Stomach (tissue), 19 donors: ENCODE data around the gene PGLYRP3. TPM values are rescaled to one million over a fixed set of nuclear protein-coding genes. Genes with fewer than 3 reads are reported as not detected.
A peak's percentile ranks its signal among the peaks of the same experiment; 100 is the strongest.

Experiments
- DNase-seq, 2 donors: peaks; one replicate each; pipeline versions ENCODE4 v3.0.0 to v3.0.0-alpha.2; 2013 to 2019
- H3K27ac ChIP-seq, 5 donors: fragments of 200-600 bp in 4 of 5; sonication (generic) in 4 of 5; one replicate each; pipeline ENCODE4 v1.5.1; 2013 to 2019; ENCODE audit warnings: mild to moderate bottlenecking in 1 of 5, moderate library complexity in 1 of 5
- H3K27me3 ChIP-seq, 3 donors: fragments of 200-600 bp; sonication (generic); one replicate each; pipeline ENCODE4 v1.5.1; 2017 to 2019; ENCODE audit warnings: mixed run types in 1 of 3
- H3K36me3 ChIP-seq, 4 donors: fragments of 200-600 bp; sonication (generic); 1 replicate in 3 of 4; 2 replicates in 1 of 4; pipeline ENCODE4 v1.5.1; 2016 to 2019
- H3K4me1 ChIP-seq, 4 donors: fragments of 200-600 bp; sonication (generic); one replicate each; pipeline ENCODE4 v1.5.1; 2016 to 2019
- H3K4me3 ChIP-seq, 4 donors: fragments of 200-600 bp; sonication (generic) in 3 of 4; one replicate each; pipeline ENCODE4 v1.5.1; 2016 to 2019; ENCODE audit warnings: mild to moderate bottlenecking in 1 of 4
- H3K9me3 ChIP-seq, 4 donors: fragments of 200-600 bp; sonication (generic); one replicate each; pipeline ENCODE4 v1.5.1; 2016 to 2019
- EP300 ChIP-seq: sonication (generic); formaldehyde crosslinking; IDR thresholded peaks from one replicate; pipeline ENCODE4 v1.6.1; 2017; ENCODE audit warnings: antibody characterized with exemption
- POLR2A ChIP-seq, 4 donors: fragments of 450-650 bp; IDR thresholded peaks; one replicate each; pipeline ENCODE4 v1.6.1; 2016; ENCODE audit warnings: antibody characterized with exemption in 4 of 4, control low read depth in 2 of 4, mild to moderate bottlenecking in 1 of 4, moderate library complexity in 1 of 4
- POLR2AphosphoS5 ChIP-seq, 3 donors: sonication (generic); formaldehyde crosslinking; IDR thresholded peaks; one replicate each; pipeline ENCODE4 v1.6.1; 2016; ENCODE audit warnings: antibody characterized with exemption in 3 of 3
- WGBS, 5 donors: extraction: QIAGEN DNeasy Blood & Tissue Kit in 3 of 5; methylation state at CpG; one replicate each; pipeline versions ENCODE4 v1.1.5 to v1.1.7; 2013 to 2018; 5-methylcytosine and 5-hydroxymethylcytosine counted together
- intact Hi-C: fragments of 100-400 bp; cut with DNase I; formaldehyde crosslinking; loops from one replicate; pipeline ENCODE4 v1.15.1; 2023; ENCODE audit warnings: low total_unique reads
- long read RNA-seq, 10 donors: transcript quantifications; one replicate each; lab custom pipeline, GENCODE V29; 2026
- polyA plus RNA-seq, 3 donors: library from polyadenylated mRNA; stranded (reverse); fragments of 200-250 nt; gene quantifications; one replicate each; pipeline ENCODE4 v1.2.3, GENCODE V29; 2013
- total RNA-seq, 5 donors: library from RNA; depleted of rRNA; stranded (reverse); fragments of >200 nt; gene quantifications; one replicate each; pipeline versions ENCODE4 v1.1.0 to v1.2.3, GENCODE V29; 2014 to 2016
- TF ChIP-seq, protein P1 (sequence below), 7 experiments: fragments of 450-650 bp in 4 of 7; fragments of 200-600 bp in 3 of 7; sonication (generic) in 3 of 7; IDR thresholded peaks; one replicate each; pipeline ENCODE4 v1.5.1; 2016 to 2019; ENCODE audit warnings: antibody characterized with exemption in 7 of 7, control low read depth in 2 of 7, mild to moderate bottlenecking in 1 of 7
- donor health status: healthy with polysubstance abuse.
- donor health status: Bipolar disorder and iron deficiency.
- donor health status: healthy.

PGLYRP3 gene, protein sequence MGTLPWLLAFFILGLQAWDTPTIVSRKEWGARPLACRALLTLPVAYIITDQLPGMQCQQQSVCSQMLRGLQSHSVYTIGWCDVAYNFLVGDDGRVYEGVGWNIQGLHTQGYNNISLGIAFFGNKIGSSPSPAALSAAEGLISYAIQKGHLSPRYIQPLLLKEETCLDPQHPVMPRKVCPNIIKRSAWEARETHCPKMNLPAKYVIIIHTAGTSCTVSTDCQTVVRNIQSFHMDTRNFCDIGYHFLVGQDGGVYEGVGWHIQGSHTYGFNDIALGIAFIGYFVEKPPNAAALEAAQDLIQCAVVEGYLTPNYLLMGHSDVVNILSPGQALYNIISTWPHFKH
- total RNA-seq (not detected), polyA plus RNA-seq (1 to 10 TPM in 1 of 3 donors, not detected in 2; 1.6 TPM)
- long read RNA-seq, donor 1: 0 reads
- long read RNA-seq, donor 2: 0 reads
- long read RNA-seq, donor 3: 0 reads
- long read RNA-seq, donor 4: 0 reads
- long read RNA-seq, donor 5: 0 reads
- long read RNA-seq, donor 6: 0 reads
- long read RNA-seq, donor 7: 0 reads
- long read RNA-seq, donor 8: 0 reads
- long read RNA-seq, donor 9: 0 reads
- long read RNA-seq, donor 10: 0 reads

GRCh38 chr1:153312570-153313186 lies at the start of gene PGLYRP3:
TSS of gene PGLYRP3 (minus strand) at chr1:153312952. CDS start at chr1:153310665, 2,287 bp downstream.
- Histone ChIP-seq H3K36me3 (no peaks in the 10 kb centered on the region), H3K27ac (no peak within 1 kb of the TSS), H3K27me3 (peaks cover 0 to 7% (median 0%) of the 10 kb centered on the region in 3 donors), H3K9me3 (peaks cover 0 to 14% (median 3%) of the 10 kb centered on the region in 4 donors), H3K4me3 (no peak within 1 kb of the TSS), H3K4me1 (no peaks in the 10 kb centered on the region)
- no peak for DNase-seq
- intact Hi-C loops: no loop called here
- WGBS, 5 donors: 65 to 79% (median 69%) methylated on average over 4 of the region's 4 CpGs
- TF ChIP-seq POLR2A (IDR thresholded peaks at IDR 0.05) (no peak), EP300 (no peak), POLR2AphosphoS5 (IDR thresholded peaks at IDR 0.05) (no peak)
- TF ChIP-seq, protein P1, sequence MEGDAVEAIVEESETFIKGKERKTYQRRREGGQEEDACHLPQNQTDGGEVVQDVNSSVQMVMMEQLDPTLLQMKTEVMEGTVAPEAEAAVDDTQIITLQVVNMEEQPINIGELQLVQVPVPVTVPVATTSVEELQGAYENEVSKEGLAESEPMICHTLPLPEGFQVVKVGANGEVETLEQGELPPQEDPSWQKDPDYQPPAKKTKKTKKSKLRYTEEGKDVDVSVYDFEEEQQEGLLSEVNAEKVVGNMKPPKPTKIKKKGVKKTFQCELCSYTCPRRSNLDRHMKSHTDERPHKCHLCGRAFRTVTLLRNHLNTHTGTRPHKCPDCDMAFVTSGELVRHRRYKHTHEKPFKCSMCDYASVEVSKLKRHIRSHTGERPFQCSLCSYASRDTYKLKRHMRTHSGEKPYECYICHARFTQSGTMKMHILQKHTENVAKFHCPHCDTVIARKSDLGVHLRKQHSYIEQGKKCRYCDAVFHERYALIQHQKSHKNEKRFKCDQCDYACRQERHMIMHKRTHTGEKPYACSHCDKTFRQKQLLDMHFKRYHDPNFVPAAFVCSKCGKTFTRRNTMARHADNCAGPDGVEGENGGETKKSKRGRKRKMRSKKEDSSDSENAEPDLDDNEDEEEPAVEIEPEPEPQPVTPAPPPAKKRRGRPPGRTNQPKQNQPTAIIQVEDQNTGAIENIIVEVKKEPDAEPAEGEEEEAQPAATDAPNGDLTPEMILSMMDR (IDR thresholded peaks at IDR 0.05): no peak

GRCh38 chr1:153362187-153362775 lies 49.5 kb upstream of the PGLYRP3 start:
- H3K27me3 ChIP-seq: peaks cover 0 to 22% (median 5%) of the 10 kb centered on the region in 3 donors
- DNase-seq: peak in 1 of 2 donors; percentile 43
- H3K4me1 ChIP-seq: no peaks in the 10 kb centered on the region
- H3K4me3 ChIP-seq: no peak overlapping the region
- H3K27ac ChIP-seq: no peak overlapping the region
- intact Hi-C loops: no loop called here
- no peaks in the 10 kb centered on the region for H3K36me3 ChIP-seq
- 74 to 100% (median 81%) methylated on average over 1 to 3 of the region's 3 CpGs for WGBS, 5 donors
- H3K9me3 ChIP-seq: no peaks in the 10 kb centered on the region
- TF ChIP-seq, protein P1 (IDR thresholded peaks at IDR 0.05): no peak
- no peak for TF ChIP-seq POLR2A (IDR thresholded peaks at IDR 0.05)

DNA sequence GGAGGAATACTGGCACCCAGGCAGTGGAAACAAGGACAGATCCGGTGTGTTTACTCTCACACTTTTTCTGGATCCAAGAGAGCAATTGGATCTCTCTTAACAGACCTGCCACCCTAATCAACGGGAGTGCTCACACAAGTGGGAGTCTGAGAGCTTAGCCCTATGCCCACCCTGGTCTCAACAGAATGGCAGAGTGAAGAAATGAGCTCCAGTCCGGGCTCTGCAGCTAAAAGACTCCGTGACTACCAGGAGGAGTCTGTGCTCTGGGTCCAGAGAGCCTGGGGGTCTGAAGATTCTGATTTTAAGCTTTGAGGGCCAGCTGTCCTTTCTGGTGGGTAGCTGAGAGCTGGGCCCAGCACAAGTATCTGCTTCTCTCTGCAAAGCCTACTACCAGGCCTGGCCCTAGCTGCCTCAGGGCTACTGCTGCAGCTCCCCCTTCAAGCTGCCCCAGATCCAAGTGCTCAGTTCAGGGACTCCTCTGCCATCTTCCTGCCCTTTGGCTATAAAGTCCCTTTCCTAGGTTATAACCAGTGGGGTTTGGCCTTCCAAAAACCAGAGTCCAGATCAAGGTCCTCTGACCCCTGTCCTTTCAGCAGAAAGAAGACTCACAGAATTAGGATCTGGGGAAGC lies 48.8 kb upstream of the PGLYRP3 start:
- WGBS, 5 donors: 72 to 87% (median 81%) methylated on average over 2 to 4 of the region's 4 CpGs
- H3K4me3 ChIP-seq: no peak overlapping the region

More for the DNA sequence above, 48.8 kb upstream of the PGLYRP3 start:
- TF ChIP-seq POLR2AphosphoS5 (IDR thresholded peaks at IDR 0.05) (no peak), EP300 (no peak), POLR2A (IDR thresholded peaks at IDR 0.05) (no peak)
- TF ChIP-seq, protein P1 (IDR thresholded peaks at IDR 0.05): no peak
- H3K4me1 ChIP-seq: no peaks in the 10 kb centered on the region
- H3K9me3 ChIP-seq: no peaks in the 10 kb centered on the region
- H3K27ac ChIP-seq: peak overlapping the region in 2 of 5 donors; percentile 36 to 77
- peaks cover 0 to 23% (median 5%) of the 10 kb centered on the region in 3 donors for H3K27me3 ChIP-seq
- no peak for DNase-seq
- no peaks in the 10 kb centered on the region for H3K36me3 ChIP-seq
- intact Hi-C loops: no loop called here
